ENCODE measurements around the gene ADM5.

Gene ADM5

GRCh38 chr19:49658566-49659442 is 30.6 kb upstream of the ADM5 start:
- DNase-seq: no peak

DNA sequence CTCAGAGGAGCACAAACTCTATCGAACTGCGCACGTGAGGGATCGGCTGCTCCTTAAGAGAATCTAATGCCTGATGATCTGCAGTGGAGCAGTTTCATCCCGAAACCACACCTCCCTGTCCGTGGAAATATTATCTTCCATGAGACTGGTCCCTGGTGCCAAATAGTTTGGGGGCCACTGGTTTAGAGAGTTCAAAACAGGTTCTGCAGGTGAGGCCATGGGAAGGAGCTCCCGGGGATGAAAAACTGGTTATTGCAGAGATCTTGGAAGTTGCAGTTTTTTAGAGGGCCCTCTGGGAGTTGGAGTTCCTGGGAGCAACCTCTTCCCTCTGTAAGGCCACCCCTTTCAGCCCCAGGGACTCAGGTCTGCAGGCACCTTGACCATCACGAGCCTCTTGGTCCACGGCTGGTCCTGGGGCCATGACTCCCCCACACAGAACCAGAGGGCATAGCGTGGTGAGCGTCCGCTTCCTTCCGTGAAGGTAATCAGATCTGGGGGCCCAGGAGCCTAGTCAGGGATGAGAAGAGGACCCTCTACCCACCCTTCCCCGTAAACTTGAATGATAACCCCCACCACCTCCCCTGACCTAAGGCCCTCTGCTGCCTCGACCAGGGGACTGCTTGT is 28.9 kb upstream of the ADM5 start:
- no peak for DNase-seq

GRCh38 chr19:49662011-49662410 is 27.4 kb upstream of the ADM5 start:
- DNase-seq: no peak

GRCh38 chr19:49663224-49663623 is 26.2 kb upstream of the ADM5 start:
- no peak for DNase-seq

DNA sequence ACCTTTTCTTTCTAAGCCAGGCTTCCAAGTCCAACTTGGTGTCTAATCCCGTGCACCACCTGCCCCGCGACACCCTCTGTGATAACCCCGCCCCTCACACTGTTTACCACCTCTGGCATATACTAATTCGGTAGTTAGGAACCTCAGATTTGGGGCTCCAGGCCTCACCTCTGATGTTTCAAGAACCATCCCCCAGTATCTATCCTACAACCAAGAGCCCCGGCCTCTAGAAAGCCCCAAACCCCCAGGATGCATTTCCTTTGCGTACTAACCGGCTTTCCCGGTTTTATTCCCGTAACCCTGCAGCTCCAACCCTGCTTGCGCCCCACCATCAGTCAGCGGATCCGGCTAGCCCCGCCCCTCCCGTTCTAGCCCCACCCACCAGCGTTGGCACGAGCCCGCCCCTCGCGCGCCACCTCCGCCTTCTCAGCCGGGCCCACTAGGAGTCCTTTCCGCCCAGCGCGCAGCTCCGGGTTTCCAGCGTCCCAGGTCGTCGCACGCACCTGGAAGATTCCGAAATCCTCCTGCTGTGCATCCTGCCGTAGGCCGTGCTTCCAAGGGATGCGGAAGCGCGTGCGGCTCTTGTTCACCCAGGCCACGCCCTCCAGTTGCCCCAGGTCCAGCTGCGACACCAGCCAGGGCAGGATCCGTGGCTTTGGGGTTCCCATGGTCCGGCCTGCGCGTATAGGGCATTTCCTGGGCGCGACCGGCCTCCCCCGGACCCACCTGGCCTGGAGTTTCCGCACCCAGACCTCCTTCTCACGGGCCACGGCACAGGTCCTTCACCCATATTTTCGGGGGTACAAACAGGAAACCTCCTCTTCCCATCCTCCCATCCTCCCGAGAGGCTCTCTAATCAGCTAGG is 25.0 kb upstream of the ADM5 start:
- DNase-seq: peak; percentile 91 to 94

DNA sequence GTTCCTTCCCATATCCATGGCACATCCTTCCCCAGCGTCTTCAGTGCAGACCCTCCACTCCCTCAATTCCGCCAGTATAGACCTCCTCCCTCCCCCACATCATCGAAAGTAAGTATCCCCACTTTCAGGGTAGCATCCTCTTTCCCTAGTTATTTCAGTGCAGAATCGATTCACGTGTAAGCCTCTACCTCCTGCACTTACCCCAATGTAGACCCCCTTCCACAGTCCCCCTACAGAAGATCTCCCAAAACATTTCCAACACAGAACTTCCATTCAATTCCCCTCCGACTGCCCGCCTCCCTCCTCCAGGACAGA is 24.4 kb upstream of the ADM5 start:
- DNase-seq: no peak

- peak; percentile 99 to 100 for DNase-seq
These were observed 23.9 kb upstream of the ADM5 start, which contains the start of the genes BCL2L12 and IRF3 for GRCh38 chr19:49665351-49666119. Gene BCL2L12 (plus strand): TSS chr19:49665933. CDS start chr19:49666693, 760 bp downstream. Gene IRF3 (minus strand): TSS chr19:49665857. CDS start chr19:49664838, 1,019 bp downstream.

GRCh38 chr19:49666120-49666444 is 23.3 kb upstream of the ADM5 start:
- DNase-seq: no peak

- DNase-seq: no peak
These were observed 21.9 kb upstream of the ADM5 start for GRCh38 chr19:49667473-49667872.

DNA sequence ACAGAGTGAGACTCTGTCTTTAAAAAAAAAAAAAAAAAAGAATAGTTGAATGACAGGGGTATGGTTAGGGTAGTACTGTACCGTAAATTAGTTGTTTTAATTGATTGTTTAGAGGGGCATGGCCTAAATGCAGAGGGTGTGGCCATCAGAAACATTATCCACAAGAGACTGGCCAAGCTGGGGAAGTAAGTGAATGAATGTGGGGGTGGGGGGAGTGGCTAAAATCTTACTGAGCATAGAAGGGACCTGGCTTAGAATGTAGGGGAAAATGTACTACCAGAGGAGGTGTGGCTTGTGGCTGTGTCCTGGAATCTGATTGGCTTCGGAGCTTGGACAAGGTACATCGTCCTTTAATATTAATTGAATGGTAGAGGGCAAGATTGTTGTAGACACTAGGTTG is 19.9 kb upstream of the ADM5 start:
- DNase-seq: no peak

GRCh38 chr19:49672131-49672919 is 17.1 kb upstream of the ADM5 start:
- peak; percentile 72 to 78 for DNase-seq

GRCh38 chr19:49676136-49676783 is 13.1 kb upstream of the ADM5 start:
- no peak for DNase-seq

DNA sequence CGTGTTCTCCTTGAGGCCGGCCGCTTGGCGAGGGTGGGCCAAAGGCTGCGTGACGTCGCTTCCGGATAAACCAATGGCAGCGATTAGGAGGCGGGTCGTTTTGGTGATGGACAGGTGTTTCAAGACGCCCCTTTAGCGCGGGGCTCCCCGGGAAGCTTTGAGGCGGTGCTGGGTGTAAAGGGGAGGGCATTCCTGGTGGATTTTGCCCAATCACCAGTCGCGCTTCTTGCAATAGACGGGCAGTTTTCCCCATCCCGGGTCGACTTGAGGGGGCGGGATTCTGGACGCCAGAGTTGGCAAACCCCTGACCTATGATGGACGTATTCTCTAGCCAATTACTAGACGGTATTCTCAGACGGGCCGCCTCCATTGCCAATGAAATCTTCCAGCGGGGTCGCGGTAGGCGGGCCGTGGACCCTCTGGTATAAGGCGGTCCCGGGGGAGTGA is 12.6 kb upstream of the ADM5 start:
- peak; percentile 98 for DNase-seq

GRCh38 chr19:49677231-49677900 is 12.0 kb upstream of the ADM5 start, which contains the start of gene PRMT1:
Gene PRMT1 (plus strand): TSS chr19:49677271. CDS start chr19:49677281, 10 bp downstream.
- DNase-seq: peak; percentile 45 to 55

GRCh38 chr19:49677901-49678674 is 11.3 kb upstream of the ADM5 start:
- DNase-seq: peak; percentile 76 to 84

DNA sequence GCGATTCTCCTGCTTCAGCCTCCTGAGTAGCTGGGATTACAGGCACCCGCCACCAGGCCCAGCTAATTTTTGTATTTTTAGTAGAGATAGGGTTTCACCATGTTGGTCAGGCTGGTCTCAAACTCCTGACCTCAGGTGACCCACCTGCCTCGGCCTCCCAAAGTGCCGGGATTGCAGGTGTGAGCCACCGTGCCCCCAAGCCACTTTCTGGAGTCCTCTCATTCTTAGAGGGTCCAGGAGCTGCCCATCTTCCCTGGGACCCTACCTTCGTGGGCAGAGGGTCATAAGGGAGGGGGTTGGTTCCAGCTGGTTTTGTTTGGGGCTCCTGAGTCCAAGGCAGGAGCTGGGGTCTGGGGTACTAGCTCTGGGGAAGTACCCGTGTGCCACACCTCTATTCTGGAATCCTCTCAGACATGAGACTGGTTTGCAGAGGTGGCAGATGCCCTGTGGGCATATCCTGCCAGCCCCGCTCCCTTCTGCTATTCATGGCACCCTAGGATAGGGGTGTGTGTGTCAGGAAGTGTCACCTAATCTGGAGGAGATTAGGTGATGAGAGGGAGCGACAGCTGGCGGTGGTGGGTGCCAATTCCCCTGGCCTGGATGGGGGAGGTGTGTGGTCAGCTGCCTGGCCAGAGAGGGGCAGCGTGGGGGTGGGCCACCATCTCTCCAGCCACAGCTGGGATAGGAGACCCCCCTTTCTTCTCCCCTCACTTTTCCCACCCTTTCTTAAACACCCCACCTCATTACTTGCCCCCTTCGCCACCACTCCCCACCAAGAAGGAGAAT is 10.2 kb upstream of the ADM5 start:
- DNase-seq: no peak

- DNase-seq: no peak
These were observed 9.5 kb upstream of the ADM5 start for GRCh38 chr19:49679771-49680413.

Measured in activated CD4-positive, alpha-beta T cell treated with anti-CD3 and anti-CD28 coated beads for 4 hours (primary cell).